Measurements from ENCODE around the gene PSKH1.

The PSKH1 gene

GRCh38 chr16:67885545-67885944 is 7.5 kb upstream of the PSKH1 start:
- no peak overlapping the region for H3K27ac ChIP-seq
- no peak overlapping the region for H3K4me3 ChIP-seq (ENCODE audit: low read depth, low read length)
- peaks cover 44% of the 10 kb centered on the region for H3K36me3 ChIP-seq (replicated peaks)
- no peaks in the 10 kb centered on the region for H3K27me3 ChIP-seq (replicated peaks)
- TF ChIP-seq CTCF (IDR thresholded peaks at IDR 0.05; ENCODE audit: low read depth, low read length, missing control alignments) = no peak
- no peak for DNase-seq
- in situ Hi-C loops (cut with HindIII; ENCODE audit: low pct_ligation_motif_present, low sequenced_read_pairs) = no loop called here

- Histone ChIP-seq H3K27ac (no peak overlapping the region), H3K27me3 (replicated peaks) (no peaks in the 10 kb centered on the region), H3K4me3 (ENCODE audit: low read depth, low read length) (no peak overlapping the region), H3K36me3 (replicated peaks) (peaks cover 39% of the 10 kb centered on the region)
- in situ Hi-C loops (cut with HindIII; ENCODE audit: low pct_ligation_motif_present, low sequenced_read_pairs) = no loop called here
- TF ChIP-seq CTCF (IDR thresholded peaks at IDR 0.05; ENCODE audit: low read depth, low read length, missing control alignments) = no peak
- no peak for DNase-seq
Observed at GRCh38 chr16:67885976-67886375, 7.1 kb upstream of the PSKH1 start.

- Histone ChIP-seq H3K27me3 (replicated peaks) (no peaks in the 10 kb centered on the region), H3K4me3 (ENCODE audit: low read depth, low read length) (no peak overlapping the region), H3K27ac (no peak overlapping the region), H3K36me3 (replicated peaks) (peaks cover 35% of the 10 kb centered on the region)
- no peak for TF ChIP-seq CTCF (IDR thresholded peaks at IDR 0.05; ENCODE audit: low read depth, low read length, missing control alignments)
- in situ Hi-C loops (cut with HindIII; ENCODE audit: low pct_ligation_motif_present, low sequenced_read_pairs) = no loop called here
- DNase-seq = no peak
Observed at GRCh38 chr16:67886387-67886786, 6.7 kb upstream of the PSKH1 start.

- peaks cover 16% of the 10 kb centered on the region for H3K36me3 ChIP-seq (replicated peaks)
- no peak overlapping the region for H3K27ac ChIP-seq
- in situ Hi-C loops (cut with HindIII; ENCODE audit: low pct_ligation_motif_present, low sequenced_read_pairs) = no loop called here
- TF ChIP-seq CTCF (IDR thresholded peaks at IDR 0.05; ENCODE audit: low read depth, low read length, missing control alignments) = no peak
- DNase-seq = no peak
- no peak overlapping the region for H3K4me3 ChIP-seq (ENCODE audit: low read depth, low read length)
- H3K27me3 ChIP-seq (replicated peaks) = no peaks in the 10 kb centered on the region
Observed at GRCh38 chr16:67888331-67888730, 4.7 kb upstream of the PSKH1 start.

- DNase-seq = no peak
- no peaks in the 10 kb centered on the region for H3K27me3 ChIP-seq (replicated peaks)
- no peak overlapping the region for H3K27ac ChIP-seq
- TF ChIP-seq CTCF (IDR thresholded peaks at IDR 0.05; ENCODE audit: low read depth, low read length, missing control alignments) = no peak
- H3K4me3 ChIP-seq (ENCODE audit: low read depth, low read length) = peak overlapping the region; percentile 36
- in situ Hi-C loops (cut with HindIII; ENCODE audit: low pct_ligation_motif_present, low sequenced_read_pairs) = no loop called here
- no peaks in the 10 kb centered on the region for H3K36me3 ChIP-seq (replicated peaks)
Observed at GRCh38 chr16:67892375-67892774, 679 bp upstream of the PSKH1 start.

GRCh38 chr16:67893743-67894399 is 817 bp downstream of the PSKH1 start:
- TF ChIP-seq CTCF (IDR thresholded peaks at IDR 0.05; ENCODE audit: low read depth, low read length, missing control alignments) = no peak
- Histone ChIP-seq H3K27me3 (replicated peaks) (no peaks in the 10 kb centered on the region), H3K36me3 (replicated peaks) (no peaks in the 10 kb centered on the region), H3K27ac (peak overlapping the region; percentile 85), H3K4me3 (ENCODE audit: low read depth, low read length) (peak overlapping the region; percentile 86)
- no peak for DNase-seq
- in situ Hi-C loops (cut with HindIII; ENCODE audit: low pct_ligation_motif_present, low sequenced_read_pairs) = no loop called here

Data from brain microvascular endothelial cell (primary cell).